Mesendoderm (in vitro differentiated cells): ENCODE data around the gene TSKU.

Experiments used
- DNase-seq: peaks from one replicate; pipeline ENCODE4 v3.0.0; 2013
- H2AK5ac ChIP-seq: 2 replicates; pipeline ENCODE4 v1.6.1; 2013; ENCODE audit warnings: low read length, inconsistent platforms
- H2BK120ac ChIP-seq: 2 replicates; pipeline ENCODE4 v1.6.1; 2013; ENCODE audit warnings: low read depth, mild to moderate bottlenecking, low read length, moderate library complexity, mixed read lengths
- H2BK15ac ChIP-seq: replicated peaks from 2 replicates; pipeline ENCODE4 v1.6.1; 2013; ENCODE audit warnings: low read depth, mild to moderate bottlenecking, moderate library complexity
- H2BK5ac ChIP-seq: 2 replicates; pipeline ENCODE4 v1.6.1; 2013; ENCODE audit warnings: low read length, inconsistent platforms
- H3K18ac ChIP-seq: 2 replicates; pipeline ENCODE4 v1.6.1; 2013; ENCODE audit warnings: mild to moderate bottlenecking, low read length, mixed read lengths
- H3K23ac ChIP-seq: one replicate; pipeline ENCODE4 v1.6.1; 2013; ENCODE audit warnings: low read length
- H3K27ac ChIP-seq: 2 replicates; pipeline ENCODE4 v1.5.1; 2013; ENCODE audit warnings: low read depth, mild to moderate bottlenecking, inconsistent platforms, low read length, moderate library complexity
- H3K27me3 ChIP-seq: 2 replicates; pipeline ENCODE4 v1.6.1; 2013; ENCODE audit warnings: low read length, control low read depth, mild to moderate bottlenecking, inconsistent platforms; ENCODE audit not compliant: insufficient read depth, poor library complexity
- H3K36me3 ChIP-seq: 2 replicates; pipeline ENCODE4 v1.6.1; 2013; ENCODE audit warnings: low read length, inconsistent platforms; ENCODE audit not compliant: control insufficient read depth, insufficient read depth
- H3K4ac ChIP-seq: one replicate; pipeline ENCODE4 v1.6.1; 2013; ENCODE audit warnings: low read depth, mild to moderate bottlenecking, low read length, moderate library complexity
- H3K4me1 ChIP-seq: 2 replicates; pipeline ENCODE4 v1.6.1; 2013; ENCODE audit warnings: low read depth, low read length, inconsistent platforms; ENCODE audit not compliant: control insufficient read depth
- H3K4me2 ChIP-seq: 2 replicates; pipeline ENCODE4 v1.6.1; 2013; ENCODE audit warnings: low read length
- H3K4me3 ChIP-seq: 2 replicates; pipeline ENCODE4 v1.5.1; 2013; ENCODE audit warnings: mild to moderate bottlenecking, low read length
- H3K56ac ChIP-seq: one replicate; pipeline ENCODE4 v1.6.1; 2013; ENCODE audit warnings: low read length
- H3K79me1 ChIP-seq: 2 replicates; pipeline ENCODE4 v1.6.1; 2013; ENCODE audit warnings: low read length, inconsistent platforms
- H3K79me2 ChIP-seq: 2 replicates; pipeline ENCODE4 v1.6.1; 2013; ENCODE audit warnings: mild to moderate bottlenecking, low read length; ENCODE audit not compliant: control insufficient read depth, insufficient read depth
- H3K9ac ChIP-seq: 2 replicates; pipeline ENCODE4 v1.6.1; 2013; ENCODE audit warnings: low read length, inconsistent platforms
- H4K5ac ChIP-seq: one replicate; pipeline ENCODE4 v1.6.1; 2013; ENCODE audit warnings: low read length
- H4K8ac ChIP-seq: one replicate; pipeline ENCODE4 v1.6.1; 2013; ENCODE audit warnings: low read depth, mild to moderate bottlenecking, control low read depth, low read length, moderate library complexity
- WGBS: extraction: QIAGEN DNeasy Blood & Tissue Kit; methylation state at CpG from one replicate; pipeline ENCODE4 v1.1.7; 2013; ENCODE audit warnings: low lambda C conversion rate, missing lambda C conversion rate; ENCODE audit not compliant: insufficient coverage; ENCODE audit errors: extremely low coverage; 5-methylcytosine and 5-hydroxymethylcytosine counted together

Gene TSKU

GRCh38 chr11:76770642-76771445, 12.3 kb upstream of the TSKU start:
- peaks cover 52% of the 10 kb centered on the region for H3K4me1 ChIP-seq

GRCh38 chr11:76771446-76772099, 11.6 kb upstream of the TSKU start:
- no peak overlapping the region for H3K4me3 ChIP-seq
- no peak overlapping the region for H4K8ac ChIP-seq
- no peaks in the 10 kb centered on the region for H3K27me3 ChIP-seq
- H3K79me2 ChIP-seq: no peaks in the 10 kb centered on the region
- H2BK15ac ChIP-seq: no peak overlapping the region
- H3K4me1 ChIP-seq: peaks cover 52% of the 10 kb centered on the region
- H3K36me3 ChIP-seq: no peaks in the 10 kb centered on the region
- H4K5ac ChIP-seq: no peak overlapping the region
- no peaks in the 10 kb centered on the region for H3K79me1 ChIP-seq
- H2AK5ac ChIP-seq: peak overlapping the region; percentile 100
- peak overlapping the region; percentile 70 for H3K4ac ChIP-seq
- H3K56ac ChIP-seq: peak overlapping the region; percentile 97
- H3K4me2 ChIP-seq: no peak overlapping the region
- H3K27ac ChIP-seq: peak overlapping the region; percentile 96
- peak overlapping the region; percentile 14 for H2BK120ac ChIP-seq
- peak overlapping the region; percentile 99 for H2BK5ac ChIP-seq
- no CpG with 5 or more reads among the region's 8 CpGs for WGBS
- peak overlapping the region; percentile 54 for H3K9ac ChIP-seq
- peak overlapping the region; percentile 98 for H3K23ac ChIP-seq
- H3K18ac ChIP-seq: peak overlapping the region; percentile 34
- DNase-seq: no peak

More at GRCh38 chr11:76770642-76771445, 12.3 kb upstream of the TSKU start:
- H3K23ac ChIP-seq: peak overlapping the region; percentile 98
- H3K56ac ChIP-seq: peak overlapping the region; percentile 97
- no peaks in the 10 kb centered on the region for H3K36me3 ChIP-seq
- peak overlapping the region; percentile 70 for H3K4ac ChIP-seq
- H3K4me3 ChIP-seq: no peak overlapping the region
- H3K4me2 ChIP-seq: no peak overlapping the region
- no peak overlapping the region for H4K8ac ChIP-seq
- DNase-seq: peak; percentile 86
- peak overlapping the region; percentile 42 for H4K5ac ChIP-seq
- H3K27me3 ChIP-seq: no peaks in the 10 kb centered on the region
- H3K9ac ChIP-seq: peak overlapping the region; percentile 54
- no peak overlapping the region for H2BK15ac ChIP-seq
- H3K79me1 ChIP-seq: no peaks in the 10 kb centered on the region
- H3K18ac ChIP-seq: peak overlapping the region; percentile 34
- H3K27ac ChIP-seq: peak overlapping the region; percentile 96
- peak overlapping the region; percentile 14 for H2BK120ac ChIP-seq
- peak overlapping the region; percentile 99 for H2BK5ac ChIP-seq
- peak overlapping the region; percentile 100 for H2AK5ac ChIP-seq
- WGBS: no CpG with 5 or more reads among the region's 6 CpGs
- no peaks in the 10 kb centered on the region for H3K79me2 ChIP-seq

- Histone ChIP-seq H2BK15ac (no peak overlapping the region), H2AK5ac (no peak overlapping the region), H3K56ac (peak overlapping the region; percentile 79), H3K4ac (peak overlapping the region; percentile 83), H3K79me1 (no peaks in the 10 kb centered on the region), H3K4me3 (no peak overlapping the region), H3K4me2 (no peak overlapping the region), H3K23ac (no peak overlapping the region), H3K36me3 (no peaks in the 10 kb centered on the region), H4K8ac (no peak overlapping the region), H4K5ac (no peak overlapping the region), H3K18ac (peak overlapping the region; percentile 54), H3K79me2 (no peaks in the 10 kb centered on the region), H3K27me3 (no peaks in the 10 kb centered on the region), H2BK120ac (no peak overlapping the region), H3K27ac (peak overlapping the region; percentile 19), H2BK5ac (peak overlapping the region; percentile 84), H3K9ac (no peak overlapping the region), H3K4me1 (peaks cover 51% of the 10 kb centered on the region)
- peak; percentile 37 for DNase-seq
- WGBS: no CpG with 5 or more reads among the region's 7 CpGs
Observed at GRCh38 chr11:76772100-76772782, 10.9 kb upstream of the TSKU start.

GRCh38 chr11:76772783-76773106, 10.4 kb upstream of the TSKU start:
- WGBS: no CpG with 5 or more reads among the region's 5 CpGs
- Histone ChIP-seq H3K4me2 (no peak overlapping the region), H4K8ac (no peak overlapping the region), H3K79me1 (no peaks in the 10 kb centered on the region), H3K36me3 (no peaks in the 10 kb centered on the region), H3K4me3 (no peak overlapping the region), H3K56ac (peak overlapping the region; percentile 79), H2BK5ac (peak overlapping the region; percentile 84), H2BK120ac (no peak overlapping the region), H4K5ac (no peak overlapping the region), H3K4ac (peak overlapping the region; percentile 83), H3K9ac (peak overlapping the region; percentile 25), H3K18ac (peak overlapping the region; percentile 54), H3K23ac (no peak overlapping the region), H3K27ac (peak overlapping the region; percentile 19), H2AK5ac (peak overlapping the region; percentile 82), H3K4me1 (peaks cover 46% of the 10 kb centered on the region), H3K79me2 (no peaks in the 10 kb centered on the region), H2BK15ac (no peak overlapping the region), H3K27me3 (no peaks in the 10 kb centered on the region)
- no peak for DNase-seq

- no CpG with 5 or more reads among the region's 2 CpGs for WGBS
- no peak overlapping the region for H4K5ac ChIP-seq
- no peaks in the 10 kb centered on the region for H3K36me3 ChIP-seq
- peak overlapping the region; percentile 38 for H3K56ac ChIP-seq
- peak overlapping the region; percentile 61 for H2BK5ac ChIP-seq
- H3K18ac ChIP-seq: peak overlapping the region; percentile 54
- H2BK120ac ChIP-seq: no peak overlapping the region
- H3K4ac ChIP-seq: no peak overlapping the region
- H2BK15ac ChIP-seq: no peak overlapping the region
- H3K79me2 ChIP-seq: no peaks in the 10 kb centered on the region
- peaks cover 36% of the 10 kb centered on the region for H3K4me1 ChIP-seq
- H3K4me3 ChIP-seq: no peak overlapping the region
- peak; percentile 67 for DNase-seq
- no peak overlapping the region for H3K23ac ChIP-seq
- H3K4me2 ChIP-seq: no peak overlapping the region
- H2AK5ac ChIP-seq: peak overlapping the region; percentile 55
- no peak overlapping the region for H4K8ac ChIP-seq
- no peaks in the 10 kb centered on the region for H3K79me1 ChIP-seq
- no peak overlapping the region for H3K27ac ChIP-seq
- H3K9ac ChIP-seq: no peak overlapping the region
- no peaks in the 10 kb centered on the region for H3K27me3 ChIP-seq
Observed at GRCh38 chr11:76773921-76774361, 9.2 kb upstream of the TSKU start.
